Subcutaneous adipose tissue (tissue), 4 donors: ENCODE measurements around the gene SLC3A2. TPM values are rescaled to one million over a fixed set of nuclear protein-coding genes. Genes with fewer than 3 reads are reported as not detected.

Source experiments
- CTCF ChIP-seq: fragments of 450-650 bp; IDR thresholded peaks from one replicate; pipeline ENCODE4 v1.5.1; 2016; ENCODE audit warnings: low read depth, mild to moderate bottlenecking, control low read depth, antibody characterized with exemption, moderate library complexity
- total RNA-seq, 4 donors: library from RNA; depleted of rRNA; stranded (reverse); fragments of >200 nt; gene quantifications; one replicate each; pipeline ENCODE4 v1.1.0, GENCODE V29; 2016

Gene SLC3A2
- total RNA-seq, 4 donors from 2014 or later: 104 to 163 (median 125) TPM

GRCh38 chr11:62928011-62928410 lies 47.3 kb downstream of the SLC3A2 start:
- TF ChIP-seq CTCF: no peak

GRCh38 chr11:62930157-62930556 lies 49.5 kb downstream of the SLC3A2 start:
- no peak for TF ChIP-seq CTCF

- TF ChIP-seq CTCF: no peak
Observed at GRCh38 chr11:62930666-62931065, 50.0 kb downstream of the SLC3A2 start.

- TF ChIP-seq CTCF: no peak
Observed at GRCh38 chr11:62931499-62932278, 51.0 kb downstream of the SLC3A2 start.

GRCh38 chr11:62933285-62933684 lies 52.6 kb downstream of the SLC3A2 start:
- TF ChIP-seq CTCF: no peak

- no peak for TF ChIP-seq CTCF
Observed at GRCh38 chr11:62933750-62934495, 53.2 kb downstream of the SLC3A2 start.

- no peak for TF ChIP-seq CTCF
Observed at GRCh38 chr11:62934496-62934785, 53.7 kb downstream of the SLC3A2 start.
